HPDE6-E6E7 (cell line): ENCODE results near the gene HMBS.
"Not testable (repeated sequence)": the region's sequence is repeated elsewhere in the genome, so short reads cannot be mapped to it uniquely, and the experiment has no call there.

ENCODE experiments used
- DNase-seq: peaks from one replicate; pipeline ENCODE4 v3.0.0; 2011; ENCODE audit warnings: missing footprints; ENCODE audit errors: extremely low spot score

The HMBS gene

DNA sequence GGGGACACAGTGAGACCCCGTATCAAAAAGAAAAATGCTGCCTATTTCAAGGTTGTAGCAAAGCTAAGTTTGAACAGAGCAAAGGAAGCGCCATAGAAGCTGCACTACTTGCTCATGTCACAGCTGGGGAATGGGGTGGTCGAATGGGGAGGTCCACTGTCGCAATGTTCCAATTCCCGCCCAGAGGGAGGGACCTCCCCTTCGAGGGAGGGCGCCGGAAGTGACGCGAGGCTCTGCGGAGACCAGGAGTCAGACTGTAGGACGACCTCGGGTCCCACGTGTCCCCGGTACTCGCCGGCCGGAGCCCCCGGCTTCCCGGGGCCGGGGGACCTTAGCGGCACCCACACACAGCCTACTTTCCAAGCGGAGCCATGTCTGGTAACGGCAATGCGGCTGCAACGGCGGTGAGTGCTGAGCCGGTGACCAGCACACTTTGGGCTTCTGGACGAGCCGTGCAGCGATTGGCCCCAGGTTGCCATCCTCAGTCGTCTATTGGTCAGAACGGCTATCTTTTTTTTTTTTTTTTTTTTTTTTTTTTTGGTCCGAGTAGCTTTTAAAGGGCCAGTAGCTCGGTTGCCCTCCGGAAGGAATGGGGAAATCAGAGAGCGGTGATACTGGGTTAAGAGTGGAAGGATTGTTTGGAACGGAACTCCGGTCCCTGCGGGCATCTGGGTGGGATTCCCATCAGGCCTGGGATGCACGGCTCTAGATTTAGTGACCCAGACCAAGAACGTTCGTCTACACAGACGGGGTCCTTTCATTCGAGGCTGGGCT, at the start of gene HMBS:
Gene HMBS, plus strand, starts transcription at position 219 of the 774 bp plus-strand sequence. Its CDS starts 153 bp downstream, at position 372.
- peak; percentile 93 for DNase-seq

DNA sequence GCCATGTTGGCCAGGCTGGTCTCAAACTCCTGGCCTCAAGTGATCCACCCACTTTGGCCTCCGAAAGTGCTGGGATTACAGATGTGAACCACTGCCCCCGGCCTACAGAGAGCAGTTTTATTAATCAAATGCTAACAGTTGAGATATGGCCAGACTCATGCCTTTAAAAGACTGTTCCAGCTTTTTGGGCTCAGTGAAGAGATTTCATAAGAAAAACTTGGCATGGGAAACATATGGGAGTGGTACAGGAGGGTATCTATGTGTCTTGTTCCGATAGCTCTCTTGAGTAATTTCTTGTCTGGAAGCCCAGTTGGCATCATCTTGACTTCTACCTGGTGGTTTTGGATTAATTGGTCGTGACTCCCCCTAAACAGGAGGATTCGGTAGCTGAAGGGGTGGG, 45.8 kb upstream of the HMBS start:
- no peak for DNase-seq

DNA sequence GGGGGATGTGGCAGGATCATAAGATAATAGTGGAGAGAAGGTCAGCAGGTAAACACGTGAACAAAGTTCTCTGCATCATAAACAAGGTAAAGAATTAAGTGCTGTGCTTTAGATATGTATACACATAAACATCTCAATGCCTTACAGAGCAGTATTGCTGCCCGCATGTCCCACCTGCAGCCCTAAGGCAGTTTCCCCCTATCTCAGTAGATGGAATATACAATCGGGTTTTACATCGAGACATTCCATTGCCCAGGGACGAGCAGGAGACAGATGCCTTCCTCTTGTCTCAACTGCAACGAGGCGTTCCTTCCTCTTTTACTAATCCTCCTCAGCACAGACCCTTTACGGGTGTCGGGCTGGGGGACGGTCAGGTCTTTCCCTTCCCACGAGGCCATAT, 45.2 kb upstream of the HMBS start:
- DNase-seq: not testable (repeated sequence)

DNA sequence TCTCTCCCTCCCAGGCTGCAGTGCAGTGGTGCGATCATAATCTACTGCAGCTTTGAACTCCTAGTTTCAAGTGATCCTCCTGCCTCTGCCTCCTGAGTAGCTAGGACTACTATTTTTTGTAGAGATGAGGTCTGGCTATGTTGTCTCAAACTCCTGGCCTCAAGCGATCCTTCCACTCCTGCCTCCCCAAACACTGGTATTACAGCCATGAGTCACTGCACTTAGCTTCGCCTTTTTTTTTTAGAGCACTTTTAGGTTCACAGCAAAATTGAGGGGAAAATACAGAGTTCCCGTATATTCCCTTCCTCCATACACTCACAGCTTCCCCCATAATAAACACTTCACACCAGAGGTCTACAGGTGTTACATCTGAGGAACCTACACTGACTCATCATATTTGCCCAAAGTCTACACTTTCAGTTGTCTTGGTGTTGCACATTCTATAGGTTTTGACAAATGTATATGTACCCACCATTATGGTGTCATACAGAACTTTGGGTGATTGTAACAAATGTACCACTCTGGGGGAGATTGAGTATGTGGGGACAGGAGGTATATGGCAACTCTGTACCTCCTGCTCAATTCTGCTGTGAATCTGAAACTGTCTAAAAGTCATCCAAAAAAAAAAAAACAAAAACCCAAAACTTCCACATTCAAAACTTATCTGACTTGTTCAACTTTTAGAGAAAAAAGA, 42.7 kb upstream of the HMBS start:
- DNase-seq: no peak

DNA sequence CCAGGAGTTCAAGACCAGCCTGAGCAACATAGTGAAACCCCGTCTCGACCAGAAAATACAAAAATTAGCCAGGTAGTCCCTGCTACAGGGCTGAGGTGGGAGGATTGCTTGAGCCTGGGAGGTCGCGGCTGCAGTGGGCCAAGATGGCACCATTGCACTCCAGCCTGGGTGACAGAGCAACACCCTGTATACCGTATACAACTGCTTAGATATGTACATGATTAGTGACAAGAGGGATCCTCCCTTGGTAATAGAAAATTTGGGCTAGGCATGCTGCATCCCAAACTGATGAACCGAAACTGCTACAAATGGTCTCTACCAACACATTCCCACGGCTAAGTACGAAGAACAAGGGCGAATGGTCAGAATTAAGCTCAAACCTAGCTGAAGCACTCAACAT, 41.8 kb upstream of the HMBS start:
- DNase-seq: no peak

DNA sequence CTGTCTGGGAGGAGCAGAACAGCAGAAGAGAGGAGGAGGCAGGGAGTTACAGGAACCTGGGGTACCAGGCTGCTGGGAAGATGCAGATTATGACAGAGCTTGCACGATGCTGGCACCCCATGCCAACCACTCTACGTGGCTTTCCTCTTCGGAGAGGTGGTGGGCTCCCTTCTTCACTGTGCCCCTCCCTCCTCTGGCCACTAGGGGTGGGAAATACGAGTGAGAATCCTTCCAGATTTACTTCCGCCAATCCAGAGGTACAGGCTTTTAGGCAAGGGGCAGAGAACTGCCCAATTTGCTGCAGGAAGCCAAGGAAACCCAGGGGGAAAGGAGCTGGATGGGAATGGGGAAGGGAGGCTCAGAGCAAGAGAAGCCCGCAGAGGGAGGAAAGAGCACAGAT, 40.0 kb upstream of the HMBS start:
- DNase-seq: no peak

- DNase-seq: no peak
Measured at GRCh38 chr11:119046489-119046888, 38.2 kb upstream of the HMBS start.

DNA sequence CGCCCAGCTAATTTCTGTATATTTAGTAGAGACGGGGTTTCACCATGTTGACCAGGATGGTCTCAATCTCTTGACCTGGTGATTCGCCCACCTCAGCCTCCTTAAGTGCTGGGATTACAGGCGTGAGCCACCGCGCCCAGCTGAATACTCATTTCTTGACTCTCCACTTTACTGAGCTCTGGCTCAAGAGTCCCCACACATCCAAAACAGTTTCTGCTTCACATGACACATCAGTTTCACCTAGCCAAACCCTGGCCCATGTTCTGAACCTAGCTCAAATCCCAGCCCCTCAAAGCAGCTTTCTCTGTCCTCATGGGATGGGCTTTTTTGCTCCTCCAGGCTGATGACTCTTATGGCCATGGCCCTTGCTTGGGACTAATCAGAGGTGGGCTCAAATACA, 37.5 kb upstream of the HMBS start:
- no peak for DNase-seq

DNA sequence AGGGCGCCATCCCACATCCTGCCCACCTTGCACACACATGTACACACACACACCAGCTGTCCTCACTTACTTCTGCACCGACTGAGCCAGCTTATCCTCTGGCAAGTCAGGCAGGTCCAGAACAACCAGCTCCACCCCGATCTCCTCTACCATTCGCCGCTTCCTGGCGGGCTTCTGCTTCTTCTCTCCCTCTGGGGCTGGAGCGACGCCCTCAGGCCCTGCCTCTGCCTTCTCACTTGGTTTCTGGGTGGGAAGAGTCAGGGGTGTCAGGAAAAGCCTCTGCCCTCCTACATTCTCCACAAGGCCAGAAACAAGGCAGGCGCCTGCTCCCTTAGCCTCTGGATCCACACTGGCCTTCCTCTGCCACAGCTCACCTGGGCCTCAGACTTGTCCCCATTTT, 36.0 kb upstream of the HMBS start:
- no peak for DNase-seq

DNA sequence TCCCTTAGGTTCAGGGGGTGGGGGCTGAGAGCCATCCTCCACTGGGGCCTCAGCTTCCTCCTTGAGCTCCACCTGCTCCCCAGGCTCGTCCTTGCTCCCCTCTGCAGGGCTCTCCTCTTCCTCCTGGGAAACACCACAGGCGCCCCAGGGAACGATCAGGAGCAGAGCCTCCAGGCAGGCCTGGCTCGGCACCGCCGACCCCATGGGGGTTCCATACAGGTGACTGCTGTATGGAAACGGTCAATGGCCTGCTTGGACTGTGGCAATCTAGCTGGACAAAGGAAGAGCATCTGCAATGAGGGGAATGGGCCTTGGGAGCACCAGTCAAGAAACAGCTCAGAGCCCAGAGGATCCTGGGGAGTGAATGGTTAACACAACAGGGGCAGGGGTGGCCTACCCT, 35.6 kb upstream of the HMBS start:
- no peak for DNase-seq

GRCh38 chr11:119051440-119052162, 33.1 kb upstream of the HMBS start:
- no peak for DNase-seq

DNA sequence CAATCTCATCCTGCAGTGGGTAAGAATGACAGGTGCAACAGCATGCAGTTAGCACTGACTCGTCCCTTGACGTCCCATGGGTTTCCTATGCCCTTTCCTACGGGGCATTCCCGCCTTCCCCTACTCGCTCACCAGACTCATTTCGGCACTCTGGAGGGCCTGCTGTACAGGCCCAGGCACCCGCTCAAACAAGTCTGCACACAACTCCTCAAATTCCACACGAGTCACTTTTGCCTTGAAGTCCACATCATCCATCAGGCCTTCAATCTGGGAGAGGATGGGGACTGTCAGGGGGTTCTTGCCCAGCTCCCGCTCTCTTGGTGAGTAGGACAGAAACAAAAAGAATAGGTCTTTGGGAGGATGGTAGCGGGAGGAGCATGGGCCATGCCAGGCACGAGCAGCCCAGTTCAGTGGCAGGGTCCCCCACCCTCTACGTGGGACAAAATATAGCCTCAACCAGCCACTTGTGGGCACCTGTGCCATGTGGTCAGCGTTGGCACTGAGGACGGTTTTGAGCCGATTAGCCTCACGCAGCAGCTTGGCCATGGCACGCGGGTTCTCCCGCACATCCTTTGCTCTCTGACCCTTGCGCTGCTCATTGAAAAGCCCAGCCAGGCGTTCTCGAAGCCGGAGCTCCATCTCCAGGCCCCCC, 32.4 kb upstream of the HMBS start:
- no peak for DNase-seq

DNA sequence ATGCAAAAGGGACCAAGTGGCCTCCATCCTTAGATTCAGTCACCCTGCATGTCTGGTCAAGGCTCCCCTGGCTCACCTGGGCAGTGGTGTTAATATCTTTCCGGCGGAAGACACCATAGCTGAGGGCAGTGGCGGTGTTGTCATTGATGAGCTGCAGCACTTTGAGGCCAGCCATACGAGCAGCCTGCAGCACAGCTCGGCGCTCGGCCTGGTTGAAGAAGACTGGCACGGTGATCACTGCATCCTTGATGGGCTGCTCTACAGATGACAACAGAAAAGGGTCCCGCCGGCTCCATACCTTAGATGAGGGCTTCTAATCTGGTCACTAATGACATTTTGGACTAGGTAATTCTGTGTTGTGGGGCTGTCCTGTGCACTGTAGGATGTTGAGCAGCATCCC, 30.3 kb upstream of the HMBS start:
- DNase-seq: no peak

GRCh38 chr11:119055901-119056300, 28.8 kb upstream of the HMBS start:
- DNase-seq: peak; percentile 16

- DNase-seq: peak; percentile 67
Measured at GRCh38 chr11:119056421-119056999, 28.2 kb upstream of the HMBS start.

GRCh38 chr11:119057000-119057769, 27.5 kb upstream of the HMBS start, which contains the start of gene HYOU1:
Gene HYOU1, minus strand, starts transcription at chr11:119057205. Its CDS starts 1,045 bp downstream, at chr11:119056160.
- peak; percentile 96 for DNase-seq

DNA sequence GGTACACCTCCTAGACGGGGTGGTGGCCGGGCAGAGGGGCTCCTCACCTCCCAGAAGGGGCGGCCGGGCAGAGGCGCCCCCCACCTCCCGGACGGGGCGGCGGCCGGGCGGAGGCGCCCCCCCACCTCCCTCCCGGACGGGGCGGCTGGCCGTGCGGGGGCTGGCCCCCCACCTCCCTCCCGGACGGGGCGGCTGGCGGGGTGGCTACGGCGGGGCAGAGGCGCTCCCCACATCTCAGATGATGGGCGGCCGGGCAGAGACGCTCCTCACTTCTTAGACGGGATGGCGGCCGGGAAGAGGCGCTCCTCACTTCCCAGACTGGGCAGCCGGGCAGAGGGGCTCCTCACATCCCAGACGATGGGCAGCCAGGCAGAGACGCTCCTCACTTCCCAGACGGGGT, 25.6 kb upstream of the HMBS start:
- not testable (repeated sequence) for DNase-seq

DNA sequence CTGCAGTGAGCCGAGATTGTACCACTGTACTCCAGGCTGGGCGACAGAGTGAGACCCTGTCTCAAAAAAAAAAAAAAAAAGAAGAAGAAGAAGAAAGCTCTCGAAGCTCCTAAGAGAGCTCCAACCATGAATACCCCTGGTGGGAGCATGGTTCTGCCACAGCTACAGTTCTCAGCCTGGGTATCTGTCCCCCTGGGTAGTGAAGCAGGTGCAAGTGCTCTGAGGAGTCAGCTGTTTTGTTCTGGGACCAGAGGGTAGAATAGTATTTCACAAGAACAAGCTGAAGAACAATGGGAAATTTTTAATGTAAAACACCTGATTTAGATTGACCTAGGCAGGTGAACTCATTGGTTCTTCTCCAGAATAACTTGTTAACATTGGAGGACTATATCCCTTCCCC, 23.4 kb upstream of the HMBS start:
- no peak for DNase-seq

DNA sequence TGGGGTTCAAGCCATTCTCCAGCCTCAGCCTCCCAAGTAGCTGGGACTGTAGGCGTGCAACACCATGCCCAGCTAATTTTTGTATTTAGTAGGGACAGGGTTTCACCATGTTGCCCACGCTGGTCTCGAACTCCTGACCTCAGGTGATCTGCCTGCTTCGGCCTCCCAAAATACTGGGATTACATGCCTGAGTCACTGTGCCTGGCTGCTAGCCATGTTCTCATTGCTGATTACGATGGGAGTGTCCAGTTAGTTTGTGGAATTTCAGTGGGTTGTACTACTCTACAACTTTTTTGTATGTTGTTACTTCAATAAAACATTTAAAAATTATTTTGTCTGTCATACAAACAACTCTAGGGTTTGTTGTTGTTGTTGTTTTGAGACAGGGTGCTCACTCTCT, 21.9 kb upstream of the HMBS start:
- DNase-seq: no peak

- DNase-seq: peak; percentile 34
Measured at GRCh38 chr11:119065369-119065768, 19.3 kb upstream of the HMBS start.
